Tibial nerve (tissue), 4 donors: Measurements from ENCODE around the gene UBTD1. TPM values are rescaled to one million over a fixed set of nuclear protein-coding genes. Genes with fewer than 3 reads are reported as not detected.
A peak's percentile ranks its signal among the peaks of the same experiment; 100 is the strongest.

Experiments
- DNase-seq, 2 donors: peaks; one replicate each; pipeline ENCODE4 v3.0.0-alpha.2; 2019; ENCODE audit warnings: low spot score in 2 of 2
- H3K27ac ChIP-seq, 4 donors: fragments of 200-600 bp; sonication (generic) in 3 of 4; one replicate each; pipeline ENCODE4 v1.5.1; 2017 to 2019; ENCODE audit warnings: mild to moderate bottlenecking in 1 of 4
- H3K27me3 ChIP-seq, 2 donors: fragments of 200-600 bp; sonication (generic) in 1 of 2; one replicate each; pipeline versions ENCODE4 v1.5.1 to v1.6.0; 2017 to 2019
- H3K36me3 ChIP-seq, 3 donors: fragments of 200-600 bp; sonication (generic); one replicate each; pipeline ENCODE4 v1.5.1; 2018 to 2019
- H3K4me1 ChIP-seq, 4 donors: fragments of 200-600 bp; sonication (generic) in 3 of 4; one replicate each; pipeline ENCODE4 v1.5.1; 2017 to 2019
- H3K4me3 ChIP-seq, 4 donors: fragments of 200-600 bp; sonication (generic) in 3 of 4; one replicate each; pipeline ENCODE4 v1.5.1; 2017 to 2019; ENCODE audit warnings: mild to moderate bottlenecking in 1 of 4, moderate library complexity in 1 of 4
- H3K9me3 ChIP-seq, 4 donors: fragments of 200-600 bp; sonication (generic) in 3 of 4; one replicate each; pipeline ENCODE4 v1.5.1; 2017 to 2019
- EP300 ChIP-seq, 2 donors: sonication (generic); formaldehyde crosslinking; IDR thresholded peaks; one replicate each; pipeline ENCODE4 v1.6.1; 2017; ENCODE audit warnings: antibody characterized with exemption in 2 of 2, mild to moderate bottlenecking in 1 of 2
- POLR2A ChIP-seq, 2 donors: fragments of 450-650 bp; IDR thresholded peaks; one replicate each; pipeline ENCODE4 v1.6.1; 2017; ENCODE audit warnings: antibody characterized with exemption in 2 of 2, mild to moderate bottlenecking in 2 of 2, moderate library complexity in 2 of 2
- WGBS, 2 donors: methylation state at CpG; one replicate each; pipeline ENCODE4 v1.1.5; 2018; 5-methylcytosine and 5-hydroxymethylcytosine counted together
- total RNA-seq, 4 donors: library from RNA; depleted of rRNA; stranded (reverse); fragments of >200 nt; gene quantifications; one replicate each; pipeline ENCODE4 v1.1.0, GENCODE V29; 2016
- TF ChIP-seq, protein P1 (sequence below), 5 experiments: fragments of 200-600 bp in 3 of 5; fragments of 450-650 bp in 2 of 5; sonication (generic) in 3 of 5; IDR thresholded peaks; one replicate each; pipeline ENCODE4 v1.5.1; 2016 to 2019; ENCODE audit warnings: antibody characterized with exemption in 5 of 5, mild to moderate bottlenecking in 3 of 5, moderate library complexity in 2 of 5

Gene UBTD1
- total RNA-seq, 4 donors from 2014 or later = 9.4 to 17.1 (median 16.5) TPM

DNA sequence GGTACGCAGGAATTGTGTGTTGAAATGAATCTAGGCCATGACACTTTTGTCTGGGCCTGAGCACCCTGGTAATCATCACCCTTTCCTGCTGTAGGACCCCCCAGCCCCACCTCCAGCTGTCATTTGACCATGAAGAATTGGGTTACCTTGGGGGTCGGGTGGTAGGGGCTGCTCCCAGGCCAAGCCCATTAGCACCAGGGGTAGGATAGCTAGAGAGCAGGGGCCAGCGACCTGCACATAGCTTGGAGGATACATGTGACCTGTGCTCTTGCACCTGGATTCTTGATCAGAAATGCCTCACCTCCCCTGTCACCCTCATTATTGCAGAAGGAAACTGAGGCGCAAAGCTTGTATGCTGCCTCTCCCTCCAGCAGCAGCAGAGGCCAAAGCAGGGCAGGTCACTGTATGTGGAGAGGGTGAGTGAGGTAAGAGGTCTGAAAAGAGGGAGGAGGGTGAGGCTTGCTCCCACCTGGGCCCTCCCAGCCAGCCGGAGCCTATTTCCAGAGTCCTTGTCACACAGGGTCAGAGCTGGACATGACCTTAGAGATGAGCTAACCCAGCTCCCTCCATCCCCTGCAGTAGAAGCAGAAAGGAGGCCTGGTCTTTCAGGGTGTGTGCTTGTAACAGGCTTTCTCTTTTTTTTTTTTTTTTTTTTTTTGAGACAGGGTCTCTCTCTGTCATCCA, 38.6 kb downstream of the UBTD1 start:
- WGBS, 2 donors = 85 to 90% methylated on average over 5 of the region's 5 CpGs
- no peaks in the 10 kb centered on the region for H3K36me3 ChIP-seq
- DNase-seq = no peak
- H3K4me1 ChIP-seq = peaks cover 3 to 41% (median 17%) of the 10 kb centered on the region in 4 donors
- no peaks in the 10 kb centered on the region for H3K9me3 ChIP-seq
- no peak overlapping the region for H3K4me3 ChIP-seq
- no peak overlapping the region for H3K27ac ChIP-seq
- TF ChIP-seq EP300 (IDR thresholded peaks at IDR 0.05) = no peak
- no peak for TF ChIP-seq POLR2A (IDR thresholded peaks at IDR 0.05)
- TF ChIP-seq, protein P1, sequence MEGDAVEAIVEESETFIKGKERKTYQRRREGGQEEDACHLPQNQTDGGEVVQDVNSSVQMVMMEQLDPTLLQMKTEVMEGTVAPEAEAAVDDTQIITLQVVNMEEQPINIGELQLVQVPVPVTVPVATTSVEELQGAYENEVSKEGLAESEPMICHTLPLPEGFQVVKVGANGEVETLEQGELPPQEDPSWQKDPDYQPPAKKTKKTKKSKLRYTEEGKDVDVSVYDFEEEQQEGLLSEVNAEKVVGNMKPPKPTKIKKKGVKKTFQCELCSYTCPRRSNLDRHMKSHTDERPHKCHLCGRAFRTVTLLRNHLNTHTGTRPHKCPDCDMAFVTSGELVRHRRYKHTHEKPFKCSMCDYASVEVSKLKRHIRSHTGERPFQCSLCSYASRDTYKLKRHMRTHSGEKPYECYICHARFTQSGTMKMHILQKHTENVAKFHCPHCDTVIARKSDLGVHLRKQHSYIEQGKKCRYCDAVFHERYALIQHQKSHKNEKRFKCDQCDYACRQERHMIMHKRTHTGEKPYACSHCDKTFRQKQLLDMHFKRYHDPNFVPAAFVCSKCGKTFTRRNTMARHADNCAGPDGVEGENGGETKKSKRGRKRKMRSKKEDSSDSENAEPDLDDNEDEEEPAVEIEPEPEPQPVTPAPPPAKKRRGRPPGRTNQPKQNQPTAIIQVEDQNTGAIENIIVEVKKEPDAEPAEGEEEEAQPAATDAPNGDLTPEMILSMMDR (IDR thresholded peaks at IDR 0.05) = no peak
- H3K27me3 ChIP-seq = no peaks in the 10 kb centered on the region

DNA sequence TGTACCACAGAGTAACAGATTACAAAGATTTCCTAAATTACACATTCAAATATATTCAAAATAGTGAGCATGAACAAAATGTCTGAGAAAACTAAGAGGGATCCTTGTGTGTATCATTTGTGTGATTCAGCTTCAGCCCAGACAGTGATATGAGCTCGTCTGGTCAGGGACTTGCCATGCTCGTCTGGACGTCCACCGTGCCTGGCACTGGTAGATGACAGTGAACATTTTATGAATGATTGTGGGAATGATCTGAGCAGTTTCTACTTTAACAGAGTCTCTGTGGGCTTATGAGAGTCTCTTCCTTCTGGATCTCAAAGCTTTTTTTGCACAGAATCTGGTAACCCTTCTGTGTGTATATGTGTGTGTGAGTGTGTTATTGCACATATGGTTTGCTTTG, 39.7 kb downstream of the UBTD1 start:
- no peaks in the 10 kb centered on the region for H3K9me3 ChIP-seq
- H3K27me3 ChIP-seq = no peaks in the 10 kb centered on the region
- no peak overlapping the region for H3K4me3 ChIP-seq
- no peak for DNase-seq
- peak overlapping the region in 2 of 4 donors; percentile 82 to 94 for H3K27ac ChIP-seq
- no peaks in the 10 kb centered on the region for H3K36me3 ChIP-seq
- no peak for TF ChIP-seq EP300 (IDR thresholded peaks at IDR 0.05)
- TF ChIP-seq, protein P1 (IDR thresholded peaks at IDR 0.05) = no peak
- no peak for TF ChIP-seq POLR2A (IDR thresholded peaks at IDR 0.05)
- peaks cover 3 to 51% (median 26%) of the 10 kb centered on the region in 4 donors for H3K4me1 ChIP-seq
- 31 to 35% methylated on average over 4 of the region's 4 CpGs for WGBS, 2 donors

DNA sequence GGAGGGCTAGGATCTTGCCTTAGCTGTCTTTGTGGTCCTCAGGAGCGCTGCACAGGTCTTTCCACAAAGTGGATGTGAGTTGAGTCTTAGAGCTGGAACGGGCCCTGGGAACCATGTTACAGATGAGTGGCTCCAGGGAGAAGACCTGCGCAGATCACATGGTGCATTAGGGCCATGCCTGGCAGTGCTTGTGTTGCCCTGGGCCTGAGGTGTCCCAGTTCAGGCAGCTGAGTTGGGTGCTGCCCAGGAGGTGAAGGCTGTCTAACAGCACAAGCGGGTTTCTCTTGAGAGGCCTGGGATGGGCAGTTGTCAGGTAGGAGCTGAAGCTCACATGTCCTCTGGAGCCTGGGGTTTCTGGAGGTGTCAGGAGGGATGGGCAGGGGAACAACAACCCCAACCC, 40.1 kb downstream of the UBTD1 start:
- DNase-seq = no peak
- H3K4me3 ChIP-seq = no peak overlapping the region
- TF ChIP-seq POLR2A (IDR thresholded peaks at IDR 0.05) (no peak), EP300 (IDR thresholded peaks at IDR 0.05) (no peak)
- TF ChIP-seq, protein P1 (IDR thresholded peaks at IDR 0.05) = no peak

DNA sequence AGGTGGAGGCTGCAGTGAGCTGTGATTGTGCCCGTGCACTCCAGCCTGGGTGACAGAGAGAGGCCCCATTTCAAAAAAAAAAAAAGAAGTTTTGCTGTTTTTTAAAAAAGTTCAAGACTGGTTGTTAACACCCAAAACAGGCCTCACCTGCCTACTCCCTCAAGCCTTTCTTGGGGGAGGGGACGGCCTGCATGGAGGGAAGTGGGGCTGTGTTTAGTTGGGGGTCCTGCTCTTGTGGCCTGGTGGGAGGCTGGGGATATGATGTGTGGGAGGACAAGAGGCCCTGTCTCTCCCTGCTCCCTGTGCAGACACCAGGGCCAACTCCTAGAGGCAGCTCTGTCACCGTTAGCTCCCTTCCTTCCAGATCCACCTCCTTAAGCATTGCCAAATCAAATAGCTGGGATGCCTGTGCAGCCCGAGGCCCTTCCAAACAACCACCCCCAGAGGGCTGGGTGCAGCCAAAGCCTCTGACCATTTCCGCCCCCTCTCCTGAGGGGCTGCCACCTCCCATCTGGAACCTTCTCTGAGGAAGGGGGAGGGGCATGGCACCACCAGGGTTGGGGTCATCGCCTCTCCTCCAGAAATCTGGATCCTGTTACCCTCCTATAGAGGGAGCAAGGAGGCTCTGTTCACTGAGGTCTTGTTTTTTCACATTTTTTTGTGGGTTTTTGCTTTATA, 40.9 kb downstream of the UBTD1 start:
- Histone ChIP-seq H3K36me3 (no peaks in the 10 kb centered on the region), H3K27ac (peak overlapping the region in 2 of 4 donors; percentile 82 to 94), H3K9me3 (no peaks in the 10 kb centered on the region), H3K4me3 (no peak overlapping the region), H3K4me1 (peaks cover 3 to 61% (median 33%) of the 10 kb centered on the region in 4 donors), H3K27me3 (no peaks in the 10 kb centered on the region)
- 40 to 43% methylated on average over 6 of the region's 6 CpGs for WGBS, 2 donors
- TF ChIP-seq EP300 (IDR thresholded peaks at IDR 0.05) (peak in 1 of 2 donors; percentile 18), POLR2A (IDR thresholded peaks at IDR 0.05) (no peak)
- TF ChIP-seq, protein P1 (IDR thresholded peaks at IDR 0.05) = peak in 1 of 5 experiments; percentile 13
- DNase-seq = no peak

More for the DNA sequence above, 40.1 kb downstream of the UBTD1 start:
- Histone ChIP-seq H3K27ac (peak overlapping the region in 2 of 4 donors; percentile 82 to 94), H3K27me3 (no peaks in the 10 kb centered on the region), H3K4me1 (peaks cover 3 to 56% (median 30%) of the 10 kb centered on the region in 4 donors), H3K36me3 (no peaks in the 10 kb centered on the region), H3K9me3 (no peaks in the 10 kb centered on the region)
- 89% methylated on average over 4 of the region's 4 CpGs for WGBS, 2 donors
